WI38 (cell line): Measurements from ENCODE around the gene TYW1B.
A peak's percentile ranks its signal among the peaks of the same experiment; 100 is the strongest.
"Not testable (repeated sequence)": the region's sequence is repeated elsewhere in the genome, so short reads cannot be mapped to it uniquely, and the experiment has no call there.

Source experiments
- H3K4me3 ChIP-seq: 2 replicates; pipeline ENCODE4 v1.5.1; 2011; ENCODE audit warnings: low read depth, mild to moderate bottlenecking, control low read depth, low read length
- TF ChIP-seq, protein P1 (sequence below): IDR thresholded peaks from 2 replicates; pipeline ENCODE4 v1.5.1; 2012; ENCODE audit warnings: low read depth, mild to moderate bottlenecking, control low read depth, low read length

The TYW1B gene

DNA sequence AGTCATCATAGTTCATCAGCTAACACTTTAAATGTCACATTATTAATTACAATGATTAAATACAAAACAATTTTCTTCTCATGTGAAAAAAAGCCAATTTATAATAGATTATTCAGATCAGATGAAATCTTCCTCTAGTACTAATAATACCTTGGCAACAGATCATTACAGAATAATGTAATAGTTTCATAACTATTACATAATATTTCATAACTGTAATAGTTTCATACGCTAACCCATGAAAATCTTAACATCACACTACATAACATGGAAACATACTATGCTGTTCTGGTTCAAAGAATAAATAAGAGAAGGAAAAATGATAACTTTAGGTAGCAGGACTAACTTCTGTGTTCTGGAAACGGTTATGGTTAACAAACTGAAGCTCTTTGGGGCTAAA is 152.3 kb downstream of the TYW1B start:
- not testable (repeated sequence) for H3K4me3 ChIP-seq

DNA sequence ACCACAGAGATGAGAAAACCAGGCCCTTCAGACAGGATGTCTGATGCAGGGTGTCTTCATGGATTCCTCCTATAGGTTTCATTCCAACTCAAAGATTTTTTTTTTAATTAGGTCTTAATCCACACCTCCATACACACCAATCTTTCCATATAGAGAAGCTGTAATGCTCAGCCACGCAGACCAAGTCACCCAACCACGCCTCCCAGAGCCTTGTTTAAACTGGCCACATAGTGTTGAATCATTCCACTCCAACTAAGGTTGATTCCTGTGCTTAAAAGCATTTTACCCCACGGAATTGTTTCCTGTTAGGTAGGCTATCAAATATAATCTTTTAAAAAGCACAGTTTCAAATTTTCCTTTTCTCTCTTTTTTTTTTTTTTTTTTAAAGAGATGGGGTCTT is 153.6 kb downstream of the TYW1B start:
- H3K4me3 ChIP-seq, result no peak overlapping the region
- TF ChIP-seq, protein P1, sequence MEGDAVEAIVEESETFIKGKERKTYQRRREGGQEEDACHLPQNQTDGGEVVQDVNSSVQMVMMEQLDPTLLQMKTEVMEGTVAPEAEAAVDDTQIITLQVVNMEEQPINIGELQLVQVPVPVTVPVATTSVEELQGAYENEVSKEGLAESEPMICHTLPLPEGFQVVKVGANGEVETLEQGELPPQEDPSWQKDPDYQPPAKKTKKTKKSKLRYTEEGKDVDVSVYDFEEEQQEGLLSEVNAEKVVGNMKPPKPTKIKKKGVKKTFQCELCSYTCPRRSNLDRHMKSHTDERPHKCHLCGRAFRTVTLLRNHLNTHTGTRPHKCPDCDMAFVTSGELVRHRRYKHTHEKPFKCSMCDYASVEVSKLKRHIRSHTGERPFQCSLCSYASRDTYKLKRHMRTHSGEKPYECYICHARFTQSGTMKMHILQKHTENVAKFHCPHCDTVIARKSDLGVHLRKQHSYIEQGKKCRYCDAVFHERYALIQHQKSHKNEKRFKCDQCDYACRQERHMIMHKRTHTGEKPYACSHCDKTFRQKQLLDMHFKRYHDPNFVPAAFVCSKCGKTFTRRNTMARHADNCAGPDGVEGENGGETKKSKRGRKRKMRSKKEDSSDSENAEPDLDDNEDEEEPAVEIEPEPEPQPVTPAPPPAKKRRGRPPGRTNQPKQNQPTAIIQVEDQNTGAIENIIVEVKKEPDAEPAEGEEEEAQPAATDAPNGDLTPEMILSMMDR, result no peak

DNA sequence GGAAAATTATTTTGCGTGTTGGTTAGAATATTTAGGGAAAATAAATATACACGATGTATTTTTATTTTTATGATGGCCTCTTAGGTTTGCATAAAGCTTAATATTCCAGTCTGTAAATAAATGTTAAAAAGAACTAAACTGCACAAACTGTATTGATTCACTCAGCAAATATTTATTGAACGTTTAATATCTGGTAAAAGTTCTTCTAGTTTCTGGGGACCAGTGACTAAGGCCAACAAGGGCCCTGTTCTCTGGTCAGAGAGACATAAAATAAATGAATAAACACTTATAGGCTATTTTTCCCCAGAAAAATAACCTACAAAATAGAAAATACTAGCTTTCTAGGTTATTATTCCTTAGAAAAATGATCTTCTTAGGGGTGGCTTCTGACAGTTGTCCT is 157.2 kb downstream of the TYW1B start:
- H3K4me3 ChIP-seq, result not testable (repeated sequence)

DNA sequence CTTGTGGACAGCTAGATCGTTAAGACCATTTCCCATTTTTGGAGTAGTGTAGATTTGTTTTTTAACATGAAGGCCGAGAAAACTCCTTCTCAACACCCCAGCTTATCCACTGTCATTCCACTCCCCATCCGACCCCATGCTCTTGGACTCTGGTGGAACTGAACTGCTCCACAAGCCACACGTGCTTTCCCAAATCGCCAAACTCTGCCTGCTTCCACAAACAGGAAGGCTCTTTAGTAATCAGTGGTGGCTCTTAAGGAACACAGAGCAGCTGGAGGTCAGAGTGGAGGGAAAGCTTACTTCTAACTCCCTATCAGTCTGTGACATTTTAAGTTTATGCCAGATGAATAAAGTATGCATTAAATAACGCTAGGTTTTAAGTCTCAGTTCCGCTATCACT is 159.6 kb downstream of the TYW1B start:
- H3K4me3 ChIP-seq, result not testable (repeated sequence)

DNA sequence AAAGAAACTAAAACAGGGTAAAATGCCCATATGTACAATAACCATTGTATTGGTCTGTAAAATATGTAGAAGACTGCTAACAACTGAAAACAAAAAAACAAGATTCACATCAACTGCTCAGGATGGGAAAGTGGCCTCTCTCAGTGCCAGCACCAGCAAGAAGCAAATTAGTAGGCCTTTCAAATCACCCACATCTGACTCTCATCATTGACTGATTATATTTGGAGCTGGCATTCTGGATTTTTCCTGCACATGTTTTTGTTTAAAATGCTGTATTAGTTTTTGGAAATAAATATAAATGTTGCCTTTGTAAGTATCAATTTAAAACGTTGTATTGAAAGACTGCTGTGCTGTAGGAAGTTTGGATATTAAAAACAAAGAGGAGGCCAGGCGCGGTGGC is 161.0 kb downstream of the TYW1B start:
- not testable (repeated sequence) for H3K4me3 ChIP-seq

DNA sequence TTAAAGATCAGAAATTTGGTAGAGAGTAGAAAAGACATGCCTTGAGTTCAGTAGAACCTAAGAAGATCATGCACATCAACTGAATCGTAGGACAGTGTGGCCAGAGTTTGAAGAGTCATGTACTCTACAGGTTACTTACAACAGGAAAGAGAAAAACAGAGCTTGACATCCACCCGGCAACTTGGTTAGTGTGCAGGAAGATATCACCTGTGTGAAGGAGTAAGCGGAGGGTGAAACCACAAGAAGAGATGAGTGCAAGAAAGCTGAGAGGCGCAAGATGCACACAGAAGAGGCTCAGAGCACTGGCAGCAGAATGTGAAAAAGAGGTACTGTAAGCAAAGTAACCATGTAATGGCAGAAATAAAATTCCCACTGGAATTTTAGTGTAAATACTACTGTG is 179.4 kb downstream of the TYW1B start:
- H3K4me3 ChIP-seq, result not testable (repeated sequence)

DNA sequence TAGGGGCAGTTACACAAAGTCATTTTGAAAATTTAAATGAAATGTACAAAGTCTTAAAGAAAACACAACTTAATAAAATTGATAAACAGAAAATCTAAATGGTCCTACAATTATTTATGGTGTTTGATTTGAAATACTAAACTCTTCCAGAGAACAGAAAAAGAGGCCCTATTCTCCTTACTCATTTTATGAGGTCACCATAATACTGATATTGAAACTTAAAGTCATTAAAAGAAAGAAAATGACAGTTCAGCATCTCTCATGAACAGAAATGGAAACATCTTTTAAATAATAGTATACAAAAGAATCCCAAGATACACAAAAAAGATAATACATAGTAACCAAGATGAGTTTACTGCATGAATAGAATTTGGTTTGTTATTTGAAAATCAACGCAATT is 184.3 kb downstream of the TYW1B start:
- H3K4me3 ChIP-seq, result not testable (repeated sequence)

DNA sequence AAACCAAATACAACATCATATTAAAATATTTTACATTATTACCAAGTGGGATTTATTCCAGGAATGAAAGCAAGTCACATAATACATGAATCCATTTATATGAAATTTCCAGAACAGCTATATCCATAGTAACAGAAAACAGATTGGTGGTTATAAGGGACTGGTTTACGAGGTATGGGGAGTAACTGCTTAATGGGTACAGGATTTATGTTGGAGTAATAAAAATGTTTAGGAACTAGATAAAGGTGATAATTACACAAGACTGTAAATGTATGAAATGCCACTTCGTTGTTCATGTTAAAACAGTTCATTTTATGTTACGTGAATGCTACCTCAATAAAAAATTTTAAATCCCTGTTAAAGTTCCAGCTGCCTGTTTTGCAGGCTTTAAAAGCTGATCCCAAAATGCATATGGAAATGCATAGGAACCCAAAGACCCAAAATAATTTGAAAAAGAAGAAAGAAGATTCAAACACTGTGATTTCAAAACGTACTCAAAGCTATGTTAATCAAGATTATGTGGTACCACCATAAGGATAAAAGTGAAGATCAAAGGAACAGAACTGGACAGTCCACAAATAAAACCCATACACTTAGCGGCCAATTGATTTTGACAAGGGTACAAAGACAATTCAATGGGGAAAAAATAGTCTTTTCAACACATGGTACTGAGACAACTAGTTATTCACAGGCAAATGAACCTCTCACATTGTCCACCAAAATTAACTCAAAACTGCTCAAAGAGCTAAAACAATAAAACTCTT is 186.3 kb downstream of the TYW1B start:
- not testable (repeated sequence) for H3K4me3 ChIP-seq

DNA sequence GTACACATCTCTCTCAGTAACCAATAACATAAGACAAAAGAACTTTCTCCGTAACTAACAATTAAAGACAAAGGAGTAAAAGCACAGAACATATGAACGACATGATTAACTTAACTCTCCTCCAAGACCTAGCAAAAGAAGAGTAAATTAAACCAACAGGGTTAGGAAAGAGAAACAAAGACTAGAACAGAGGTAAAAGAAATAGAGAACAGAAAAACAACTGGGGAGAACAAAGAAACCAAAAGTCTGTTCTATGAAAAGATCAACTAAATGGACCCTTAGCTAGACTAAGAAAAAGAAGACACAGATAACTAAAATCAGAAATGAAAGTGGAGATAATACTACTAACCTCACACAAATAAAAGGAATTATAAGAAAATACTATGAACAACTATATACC is 187.3 kb downstream of the TYW1B start:
- H3K4me3 ChIP-seq, result not testable (repeated sequence)

DNA sequence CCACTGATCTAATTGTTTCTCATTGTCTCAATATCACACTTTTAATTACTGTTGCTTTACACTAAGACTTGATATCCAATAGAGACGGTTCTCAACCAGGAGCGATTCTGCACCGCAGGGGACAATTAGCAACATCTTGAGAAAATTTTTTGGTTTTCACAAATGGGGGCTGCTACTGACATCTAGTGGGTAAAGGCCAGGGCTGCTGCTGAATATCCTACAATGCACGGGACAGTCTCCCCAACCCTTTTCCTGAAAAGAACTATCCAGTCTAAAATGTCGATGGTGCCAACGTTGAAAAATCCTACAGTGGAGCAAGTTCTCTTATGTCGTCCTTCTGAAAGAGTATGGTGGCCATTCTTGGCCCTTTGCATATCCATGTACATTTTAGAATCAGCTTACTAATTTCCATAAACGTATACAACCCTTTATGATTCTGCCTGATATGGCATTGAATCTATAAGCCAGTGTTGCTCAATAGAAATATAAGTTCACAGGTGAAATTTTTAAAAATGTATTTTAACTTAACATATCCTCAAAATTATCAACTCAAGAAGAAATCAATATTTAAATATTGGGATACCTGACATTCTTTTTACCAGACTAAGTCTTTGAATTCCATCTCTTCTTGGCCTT is 192.6 kb downstream of the TYW1B start:
- TF ChIP-seq, protein P1, result peak; percentile 33; the same call in 1 of the 2 replicates
- not testable (repeated sequence) for H3K4me3 ChIP-seq

DNA sequence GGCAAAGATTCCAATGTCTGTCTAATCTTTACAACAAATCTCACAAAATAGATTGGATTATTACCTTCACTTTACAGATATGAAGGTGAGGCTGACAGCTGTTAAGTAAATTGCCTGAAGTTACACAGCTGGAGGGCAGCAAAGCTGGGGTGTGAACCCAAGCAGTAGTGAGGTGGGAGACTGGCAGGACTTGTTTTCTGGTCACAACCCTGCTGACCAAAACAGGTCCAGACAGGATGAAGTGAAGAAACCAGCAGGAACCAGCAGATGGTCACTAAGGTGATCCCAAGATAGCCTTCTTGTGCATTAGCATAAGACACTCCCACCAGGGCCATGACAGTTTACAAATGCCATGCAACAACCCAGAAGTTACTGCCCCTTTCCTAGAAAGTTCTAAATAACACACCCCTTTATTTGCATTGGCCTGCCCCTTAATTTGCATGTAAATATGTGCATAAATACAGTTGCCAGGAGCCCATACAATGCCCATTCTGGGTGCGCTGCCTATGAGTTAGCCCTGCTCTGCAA is 195.2 kb downstream of the TYW1B start:
- H3K4me3 ChIP-seq, result not testable (repeated sequence)

DNA sequence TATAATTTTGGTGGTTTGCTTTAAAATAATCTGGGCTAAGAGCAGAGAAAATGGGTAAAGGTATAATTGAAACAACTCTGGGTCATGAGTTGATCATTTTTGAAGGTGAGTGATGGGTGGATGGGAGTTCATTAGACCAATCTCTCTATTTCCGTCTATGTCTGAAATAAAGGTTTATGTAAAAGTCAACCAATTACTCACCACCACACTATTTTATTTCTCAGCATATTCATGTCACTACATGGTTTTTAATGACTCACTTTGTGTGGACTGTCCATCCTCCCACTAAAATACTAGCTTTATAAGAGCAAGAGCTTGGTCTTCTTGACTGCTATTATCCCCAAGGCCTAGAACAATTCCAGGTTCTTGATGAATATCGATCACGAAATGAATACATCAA is 199.6 kb downstream of the TYW1B start:
- H3K4me3 ChIP-seq, result not testable (repeated sequence)

DNA sequence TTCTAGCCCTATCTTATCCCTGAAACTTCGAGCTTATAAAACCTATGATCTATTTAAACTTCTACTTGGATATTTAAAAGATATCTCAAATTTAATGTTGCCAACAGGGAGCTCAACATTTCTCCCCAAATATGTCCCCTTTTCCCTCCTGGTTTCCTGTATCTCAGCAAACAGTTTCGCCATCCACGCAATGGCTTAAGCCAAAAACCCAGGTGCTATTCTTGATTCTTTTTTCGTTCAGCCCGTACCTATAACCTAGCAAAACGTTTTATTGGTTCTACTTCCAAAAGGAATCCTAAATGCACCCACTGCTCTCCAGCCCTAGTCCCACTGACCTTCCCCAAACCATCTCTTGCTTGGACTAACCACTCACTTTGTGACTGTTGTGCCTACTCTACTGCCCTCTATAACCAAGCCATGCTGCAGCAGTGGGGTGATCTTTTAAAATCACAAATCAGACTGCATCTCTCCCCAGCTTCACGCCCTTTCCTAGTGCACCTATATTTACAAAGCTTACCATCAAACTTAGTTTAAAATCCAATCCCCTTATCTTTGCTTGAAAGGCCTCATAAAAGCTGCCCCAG is 201.5 kb downstream of the TYW1B start:
- not testable (repeated sequence) for H3K4me3 ChIP-seq

DNA sequence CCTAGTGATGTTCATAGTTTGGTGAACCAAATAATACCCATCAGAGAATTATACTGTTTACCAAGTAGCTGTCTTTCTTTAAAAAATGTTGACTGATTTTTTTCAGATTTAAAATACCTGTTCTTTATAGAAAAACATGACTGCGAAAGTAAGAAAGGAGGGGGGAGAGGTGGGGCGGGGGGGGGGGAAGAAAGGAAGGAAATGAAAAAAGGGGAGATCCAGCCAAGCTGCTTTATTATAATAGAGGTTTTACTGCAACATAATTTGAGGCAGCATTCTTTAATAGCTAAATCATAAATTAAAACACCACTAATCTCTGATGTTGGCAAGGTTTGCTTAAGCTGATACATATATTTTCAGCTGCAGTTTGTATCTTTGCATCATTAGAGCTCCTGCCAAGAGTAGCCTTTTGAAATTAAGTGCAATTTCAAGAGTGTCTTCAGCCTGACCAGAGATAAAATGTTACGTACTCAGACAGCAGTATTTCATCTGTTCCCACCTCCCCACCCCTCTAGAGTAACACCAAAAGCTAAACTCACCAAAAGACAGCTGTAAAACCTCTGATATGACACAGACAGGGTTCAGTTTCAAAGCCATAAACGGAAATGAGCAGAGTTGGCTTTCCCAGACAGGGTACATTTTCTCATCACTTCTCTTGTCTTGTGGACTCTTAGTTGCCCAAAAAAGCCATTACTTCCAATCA is 202.1 kb downstream of the TYW1B start:
- not testable (repeated sequence) for H3K4me3 ChIP-seq
